Thyroid gland (tissue), 4 donors: ENCODE measurements around the gene MCCD1. TPM values are rescaled to one million over a fixed set of nuclear protein-coding genes. Genes with fewer than 3 reads are reported as not detected.
A peak's percentile ranks its signal among the peaks of the same experiment; 100 is the strongest.

ENCODE experiments used
- DNase-seq, 2 donors: peaks; one replicate each; pipeline ENCODE4 v3.0.0-alpha.2; 2019
- H3K27ac ChIP-seq, 3 donors: fragments of 200-600 bp; sonication (generic); 1 replicate in 2 of 3; 2 replicates in 1 of 3; pipeline ENCODE4 v1.5.1; 2016 to 2019; ENCODE audit warnings: mild to moderate bottlenecking in 1 of 3, moderate library complexity in 1 of 3
- H3K27me3 ChIP-seq: fragments of 200-600 bp; sonication (generic); one replicate; pipeline ENCODE4 v1.5.1; 2019
- H3K36me3 ChIP-seq, 2 donors: fragments of 200-600 bp; sonication (generic); one replicate each; pipeline ENCODE4 v1.5.1; 2016 to 2019
- H3K4me1 ChIP-seq, 2 donors: fragments of 200-600 bp; sonication (generic); one replicate each; pipeline ENCODE4 v1.5.1; 2017 to 2019
- H3K4me3 ChIP-seq, 3 donors: fragments of 200-600 bp; sonication (generic); replicated peaks in 1 of 3; 1 replicate in 2 of 3; 2 replicates in 1 of 3; pipeline ENCODE4 v1.5.1; 2016; ENCODE audit warnings: mild to moderate bottlenecking in 1 of 3
- H3K9me3 ChIP-seq: fragments of 200-600 bp; sonication (generic); one replicate; pipeline ENCODE4 v1.5.1; 2017
- CTCF ChIP-seq, 6 experiments: fragments of 200-600 bp in 3 of 6; fragments of 450-650 bp in 3 of 6; sonication (generic) in 3 of 6; IDR thresholded peaks; one replicate each; pipeline ENCODE4 v1.5.1; 2016 to 2019; ENCODE audit warnings: antibody characterized with exemption in 6 of 6, mild to moderate bottlenecking in 2 of 6, inconsistent platforms in 1 of 6, moderate library complexity in 1 of 6
- POLR2A ChIP-seq, 2 donors: fragments of 450-650 bp; IDR thresholded peaks; one replicate each; pipeline ENCODE4 v1.6.1; 2017; ENCODE audit warnings: antibody characterized with exemption in 2 of 2, mild to moderate bottlenecking in 2 of 2, moderate library complexity in 1 of 2
- WGBS, 2 donors: methylation state at CpG; one replicate each; pipeline ENCODE4 v1.1.5; 2017; 5-methylcytosine and 5-hydroxymethylcytosine counted together
- intact Hi-C: fragments of 100-400 bp; cut with DNase I; formaldehyde crosslinking; loops from one replicate; pipeline ENCODE4 v1.15.1; 2023
- total RNA-seq, 4 donors: library from RNA; depleted of rRNA; stranded (reverse); fragments of >200 nt; gene quantifications; one replicate each; pipeline ENCODE4 v1.2.3, GENCODE V29; 2016

Gene MCCD1
- total RNA-seq, 4 donors from 2014 or later = not detected

DNA sequence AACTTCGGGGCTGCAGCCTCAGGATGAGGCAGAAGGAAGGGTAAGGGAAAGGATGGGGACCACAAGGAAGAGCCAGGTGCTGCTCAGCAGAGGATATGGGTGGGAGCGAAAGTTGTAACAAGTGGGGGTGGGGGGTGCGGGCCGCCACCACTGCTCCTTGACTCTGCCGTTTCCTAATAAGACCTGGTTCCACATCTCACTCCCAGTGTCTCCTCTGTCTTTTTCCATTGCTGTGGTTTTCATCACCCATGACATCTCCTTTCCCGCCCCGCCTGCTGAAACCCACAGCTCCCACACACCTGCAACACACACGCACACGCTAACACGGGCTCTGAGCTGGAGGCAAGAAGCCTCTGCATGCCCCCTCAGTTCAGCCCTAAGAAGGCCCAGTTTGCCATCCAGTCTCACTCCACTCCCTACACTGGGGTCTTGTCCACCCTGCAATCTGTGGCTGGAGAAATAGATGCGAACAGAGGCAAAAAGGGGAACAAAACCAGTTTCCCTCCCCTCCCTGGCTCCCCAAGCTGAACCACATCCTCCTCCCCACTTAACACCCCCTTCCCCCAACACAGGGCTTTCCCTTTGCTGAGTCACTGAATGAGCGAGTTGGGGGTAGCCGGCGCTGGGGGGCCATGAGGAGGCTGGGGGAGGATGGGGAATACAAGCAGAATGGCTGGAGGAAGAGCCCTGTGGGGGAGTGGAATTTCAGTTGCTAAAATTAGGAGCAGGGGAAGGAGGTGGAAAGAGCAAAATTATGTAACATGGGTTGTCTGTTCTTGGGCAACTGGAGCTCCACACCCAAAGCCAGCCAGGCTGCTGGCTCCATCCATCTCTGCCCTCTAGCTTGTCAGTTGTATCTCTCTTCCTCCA, 30.1 kb downstream of the MCCD1 start:
- 87 to 89% methylated on average over 14 of the region's 14 CpGs for WGBS, 2 donors
- Histone ChIP-seq H3K27me3 (no peaks in the 10 kb centered on the region), H3K4me3 (no peak overlapping the region), H3K4me1 (peaks cover 0 to 28% of the 10 kb centered on the region in 2 donors), H3K36me3 (peaks cover 16 to 39% of the 10 kb centered on the region in 2 donors), H3K9me3 (no peaks in the 10 kb centered on the region), H3K27ac (peak overlapping the region in 1 of 3 donors; percentile 47)
- no peak for DNase-seq
- no peak for TF ChIP-seq POLR2A (IDR thresholded peaks at IDR 0.05)
- no peak for TF ChIP-seq CTCF (IDR thresholded peaks at IDR 0.05)
- intact Hi-C loops = no loop called here

DNA sequence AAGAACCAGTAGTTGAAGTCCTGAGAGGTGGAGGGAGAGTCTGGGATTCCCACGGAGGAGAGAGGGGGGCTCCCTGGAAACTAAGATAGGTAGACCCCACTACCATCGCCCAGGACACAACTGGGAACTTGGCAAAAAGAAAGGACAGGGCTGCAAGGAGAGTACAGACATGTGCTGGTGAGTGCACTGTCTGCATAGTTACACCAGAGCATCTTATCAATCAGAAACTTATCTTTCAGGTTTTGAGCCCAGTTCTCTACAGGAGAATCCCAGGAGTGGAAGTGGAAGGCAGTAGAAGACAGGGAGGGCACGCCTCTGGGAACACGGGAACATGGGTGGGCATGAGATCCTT, 30.8 kb downstream of the MCCD1 start:
- Histone ChIP-seq H3K27ac (peak overlapping the region in 2 of 3 donors; percentile 22 to 47), H3K36me3 (peaks cover 16 to 32% of the 10 kb centered on the region in 2 donors), H3K4me1 (peaks cover 0 to 28% of the 10 kb centered on the region in 2 donors), H3K27me3 (no peaks in the 10 kb centered on the region), H3K4me3 (no peak overlapping the region), H3K9me3 (no peaks in the 10 kb centered on the region)
- intact Hi-C loops = no loop called here
- DNase-seq = no peak
- TF ChIP-seq POLR2A (IDR thresholded peaks at IDR 0.05) = no peak
- TF ChIP-seq CTCF (IDR thresholded peaks at IDR 0.05) = no peak
- WGBS, 2 donors = 72 to 77% methylated on average over 4 of the region's 4 CpGs

DNA sequence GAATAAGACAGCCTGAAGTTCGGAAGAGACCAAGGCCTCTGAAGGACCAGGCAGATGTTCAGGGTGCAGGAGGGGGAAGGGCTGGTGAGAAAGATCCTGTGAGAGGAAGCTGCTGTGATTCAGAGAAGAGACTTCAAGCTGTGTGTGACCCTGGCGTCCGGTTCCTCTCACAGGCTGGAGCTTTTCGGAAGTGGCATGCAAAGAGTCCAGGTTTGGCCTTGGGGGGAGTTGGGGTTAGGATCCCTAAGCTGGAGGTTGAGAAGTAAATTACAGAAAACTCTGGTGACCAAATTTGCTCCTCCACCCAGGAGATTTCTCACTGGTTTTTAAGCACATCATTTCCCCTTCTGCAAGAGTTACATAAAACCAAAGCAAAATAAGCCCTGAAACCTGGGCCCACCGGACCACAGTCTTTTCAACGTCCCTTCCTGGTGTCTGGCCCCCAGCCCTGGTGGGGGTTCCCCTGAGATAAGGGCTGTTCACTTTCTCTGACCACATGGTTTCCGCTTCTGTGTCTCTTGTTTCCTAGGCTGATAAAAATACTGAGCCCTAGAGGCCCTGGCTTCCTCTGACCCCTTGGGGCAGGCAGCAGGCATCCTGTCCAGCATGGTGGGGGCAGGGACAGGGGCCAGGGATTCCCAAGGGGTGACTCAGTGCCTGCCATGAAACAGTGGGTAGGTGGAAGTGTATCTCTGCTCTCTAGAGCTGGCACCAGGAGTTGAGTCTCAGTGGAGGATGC, 31.4 kb downstream of the MCCD1 start:
- intact Hi-C loops = no loop called here
- WGBS, 2 donors = 61 to 73% methylated on average over 7 of the region's 7 CpGs
- no peaks in the 10 kb centered on the region for H3K27me3 ChIP-seq
- TF ChIP-seq CTCF (IDR thresholded peaks at IDR 0.05) = no peak
- TF ChIP-seq POLR2A (IDR thresholded peaks at IDR 0.05) = no peak
- H3K9me3 ChIP-seq = no peaks in the 10 kb centered on the region
- no peak overlapping the region for H3K4me3 ChIP-seq
- peak overlapping the region in 2 of 3 donors; percentile 22 to 47 for H3K27ac ChIP-seq
- H3K36me3 ChIP-seq = peaks cover 16 to 29% of the 10 kb centered on the region in 2 donors
- peaks cover 0 to 28% of the 10 kb centered on the region in 2 donors for H3K4me1 ChIP-seq
- peak; percentile 35 to 38 for DNase-seq

DNA sequence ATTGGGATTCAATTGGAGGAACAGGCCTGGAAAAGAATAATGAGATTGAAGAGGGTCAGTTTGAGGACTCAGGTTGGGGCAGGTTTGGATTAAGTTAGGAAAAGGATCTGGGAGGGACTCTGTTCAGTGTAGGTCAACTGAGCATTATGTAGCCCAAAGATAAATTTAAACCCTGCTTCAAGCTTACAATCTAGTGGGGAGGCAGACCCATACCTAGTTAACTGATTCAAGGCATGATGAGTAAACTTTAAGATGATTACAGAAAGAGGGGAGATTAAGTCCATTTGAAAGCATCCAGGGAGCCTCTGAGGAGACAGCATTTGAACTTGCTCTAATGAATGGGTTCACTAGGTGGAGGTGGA, 31.9 kb downstream of the MCCD1 start:
- TF ChIP-seq POLR2A (IDR thresholded peaks at IDR 0.05) (no peak), CTCF (IDR thresholded peaks at IDR 0.05) (no peak)
- intact Hi-C loops = no loop called here
- Histone ChIP-seq H3K27ac (peak overlapping the region in 1 of 3 donors; percentile 2), H3K4me3 (no peak overlapping the region), H3K4me1 (peaks cover 0 to 28% of the 10 kb centered on the region in 2 donors), H3K27me3 (no peaks in the 10 kb centered on the region), H3K36me3 (peaks cover 16 to 29% of the 10 kb centered on the region in 2 donors), H3K9me3 (no peaks in the 10 kb centered on the region)
- DNase-seq = no peak
